ENCODE results near the gene SHMT2. TPM values are rescaled to one million over a fixed set of nuclear protein-coding genes. Genes with fewer than 3 reads are reported as not detected.

Gene SHMT2
- total and polyA plus RNA-seq, 9 of the 15 experiments (the other 6 are each of a cell fraction or from before 2014, with no cell fraction given), result 46.1 to 319 (median 115) TPM

- TF ChIP-seq, protein P1, sequence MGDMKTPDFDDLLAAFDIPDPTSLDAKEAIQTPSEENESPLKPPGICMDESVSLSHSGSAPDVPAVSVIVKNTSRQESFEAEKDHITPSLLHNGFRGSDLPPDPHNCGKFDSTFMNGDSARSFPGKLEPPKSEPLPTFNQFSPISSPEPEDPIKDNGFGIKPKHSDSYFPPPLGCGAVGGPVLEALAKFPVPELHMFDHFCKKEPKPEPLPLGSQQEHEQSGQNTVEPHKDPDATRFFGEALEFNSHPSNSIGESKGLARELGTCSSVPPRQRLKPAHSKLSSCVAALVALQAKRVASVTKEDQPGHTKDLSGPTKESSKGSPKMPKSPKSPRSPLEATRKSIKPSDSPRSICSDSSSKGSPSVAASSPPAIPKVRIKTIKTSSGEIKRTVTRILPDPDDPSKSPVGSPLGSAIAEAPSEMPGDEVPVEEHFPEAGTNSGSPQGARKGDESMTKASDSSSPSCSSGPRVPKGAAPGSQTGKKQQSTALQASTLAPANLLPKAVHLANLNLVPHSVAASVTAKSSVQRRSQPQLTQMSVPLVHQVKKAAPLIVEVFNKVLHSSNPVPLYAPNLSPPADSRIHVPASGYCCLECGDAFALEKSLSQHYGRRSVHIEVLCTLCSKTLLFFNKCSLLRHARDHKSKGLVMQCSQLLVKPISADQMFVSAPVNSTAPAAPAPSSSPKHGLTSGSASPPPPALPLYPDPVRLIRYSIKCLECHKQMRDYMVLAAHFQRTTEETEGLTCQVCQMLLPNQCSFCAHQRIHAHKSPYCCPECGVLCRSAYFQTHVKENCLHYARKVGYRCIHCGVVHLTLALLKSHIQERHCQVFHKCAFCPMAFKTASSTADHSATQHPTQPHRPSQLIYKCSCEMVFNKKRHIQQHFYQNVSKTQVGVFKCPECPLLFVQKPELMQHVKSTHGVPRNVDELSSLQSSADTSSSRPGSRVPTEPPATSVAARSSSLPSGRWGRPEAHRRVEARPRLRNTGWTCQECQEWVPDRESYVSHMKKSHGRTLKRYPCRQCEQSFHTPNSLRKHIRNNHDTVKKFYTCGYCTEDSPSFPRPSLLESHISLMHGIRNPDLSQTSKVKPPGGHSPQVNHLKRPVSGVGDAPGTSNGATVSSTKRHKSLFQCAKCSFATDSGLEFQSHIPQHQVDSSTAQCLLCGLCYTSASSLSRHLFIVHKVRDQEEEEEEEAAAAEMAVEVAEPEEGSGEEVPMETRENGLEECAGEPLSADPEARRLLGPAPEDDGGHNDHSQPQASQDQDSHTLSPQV (IDR thresholded peaks at IDR 0.05), result no peak
- TF ChIP-seq NFYB (IDR thresholded peaks at IDR 0.05; ENCODE audit: extremely low read depth, insufficient read length) (no peak), GTF2F1 (IDR thresholded peaks at IDR 0.05; ENCODE audit: low read depth, low read length) (no peak), TGIF2 (CRISPR knock-in tag; IDR thresholded peaks at IDR 0.05) (no peak), RAD21 (CRISPR knock-in tag; conservative IDR thresholded peaks at IDR 0.05 in 1 of 2, IDR thresholded peaks at IDR 0.05 in 1 of 2) (peak; percentile 55 to 62), FIP1L1 (IDR thresholded peaks at IDR 0.05; ENCODE audit: low read depth, low read length, poor library complexity, severe bottlenecking) (no peak), CBX3 (IDR thresholded peaks at IDR 0.05; ENCODE audit: borderline replicate concordance in 1 of 2, low read length in 2 of 2) (no peak), SLC30A9 (CRISPR knock-in tag; IDR thresholded peaks at IDR 0.05) (no peak), HNRNPUL1 (IDR thresholded peaks at IDR 0.05; ENCODE audit: low read length) (no peak), ZNF324 (CRISPR knock-in tag; IDR thresholded peaks at IDR 0.05) (no peak), HSF4 (CRISPR knock-in tag; IDR thresholded peaks at IDR 0.05; ENCODE audit: borderline replicate concordance) (no peak), ZNF644 (tag; IDR thresholded peaks at IDR 0.05; ENCODE audit: low read depth) (no peak), MEIS2 (IDR thresholded peaks at IDR 0.05; ENCODE audit: partially characterized antibody) (no peak), LCOR (CRISPR knock-in tag; IDR thresholded peaks at IDR 0.05) (peak; percentile 55; the same call in 1 of the 2 replicates), RBM14 (IDR thresholded peaks at IDR 0.05; ENCODE audit: borderline replicate concordance, insufficient read depth, low read depth, low read length) (no peak), CXXC5 (CRISPR knock-in tag; IDR thresholded peaks at IDR 0.05) (no peak; the same call in 1 of the 2 replicates), NBN (IDR thresholded peaks at IDR 0.05; ENCODE audit: low read depth) (no peak), ZKSCAN8 (CRISPR knock-in tag; IDR thresholded peaks at IDR 0.05) (no peak), FOXK1 (CRISPR knock-in tag; IDR thresholded peaks at IDR 0.05; ENCODE audit: borderline replicate concordance) (no peak), ZNF239 (CRISPR knock-in tag; IDR thresholded peaks at IDR 0.05) (no peak)
- TF ChIP-seq, protein P2, sequence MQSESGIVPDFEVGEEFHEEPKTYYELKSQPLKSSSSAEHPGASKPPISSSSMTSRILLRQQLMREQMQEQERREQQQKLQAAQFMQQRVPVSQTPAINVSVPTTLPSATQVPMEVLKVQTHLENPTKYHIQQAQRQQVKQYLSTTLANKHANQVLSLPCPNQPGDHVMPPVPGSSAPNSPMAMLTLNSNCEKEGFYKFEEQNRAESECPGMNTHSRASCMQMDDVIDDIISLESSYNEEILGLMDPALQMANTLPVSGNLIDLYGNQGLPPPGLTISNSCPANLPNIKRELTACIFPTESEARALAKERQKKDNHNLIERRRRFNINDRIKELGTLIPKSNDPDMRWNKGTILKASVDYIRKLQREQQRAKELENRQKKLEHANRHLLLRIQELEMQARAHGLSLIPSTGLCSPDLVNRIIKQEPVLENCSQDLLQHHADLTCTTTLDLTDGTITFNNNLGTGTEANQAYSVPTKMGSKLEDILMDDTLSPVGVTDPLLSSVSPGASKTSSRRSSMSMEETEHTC (IDR thresholded peaks at IDR 0.05), result no peak
- TF ChIP-seq, protein P3, sequence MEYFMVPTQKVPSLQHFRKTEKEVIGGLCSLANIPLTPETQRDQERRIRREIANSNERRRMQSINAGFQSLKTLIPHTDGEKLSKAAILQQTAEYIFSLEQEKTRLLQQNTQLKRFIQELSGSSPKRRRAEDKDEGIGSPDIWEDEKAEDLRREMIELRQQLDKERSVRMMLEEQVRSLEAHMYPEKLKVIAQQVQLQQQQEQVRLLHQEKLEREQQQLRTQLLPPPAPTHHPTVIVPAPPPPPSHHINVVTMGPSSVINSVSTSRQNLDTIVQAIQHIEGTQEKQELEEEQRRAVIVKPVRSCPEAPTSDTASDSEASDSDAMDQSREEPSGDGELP (CRISPR knock-in tag; IDR thresholded peaks at IDR 0.05; ENCODE audit: borderline replicate concordance), result no peak
Measured at GRCh38 chr12:57243521-57244311, 14.2 kb downstream of the SHMT2 start (continued).

Data from K562 (cell line).